ENCODE results near the gene ITM2B.

- TF ChIP-seq EZH2 (IDR thresholded peaks at IDR 0.05; ENCODE audit: insufficient read depth, poor library complexity, severe bottlenecking): no peak
- no peak for TF ChIP-seq EZH2phosphoT487 (IDR thresholded peaks at IDR 0.05; ENCODE audit: insufficient read depth, low read depth)
Observed at GRCh38 chr13:48188131-48188530, 44.9 kb upstream of the ITM2B start.
